GM19328 (cell line): ENCODE results near the gene POLR1D.
"Not testable (repeated sequence)": the region's sequence is repeated elsewhere in the genome, so short reads cannot be mapped to it uniquely, and the experiment has no call there.

ENCODE experiments used
- ATAC-seq: cut with Tn5 transposase; IDR thresholded peaks from one replicate; pipeline ENCODE4 v1.9.1; 2021; ENCODE audit warnings: mild to moderate bottlenecking, moderate library complexity; ENCODE audit not compliant: unreplicated experiment

Gene POLR1D

GRCh38 chr13:27613628-27614027, 8.1 kb upstream of the POLR1D start:
- no peak for ATAC-seq

DNA sequence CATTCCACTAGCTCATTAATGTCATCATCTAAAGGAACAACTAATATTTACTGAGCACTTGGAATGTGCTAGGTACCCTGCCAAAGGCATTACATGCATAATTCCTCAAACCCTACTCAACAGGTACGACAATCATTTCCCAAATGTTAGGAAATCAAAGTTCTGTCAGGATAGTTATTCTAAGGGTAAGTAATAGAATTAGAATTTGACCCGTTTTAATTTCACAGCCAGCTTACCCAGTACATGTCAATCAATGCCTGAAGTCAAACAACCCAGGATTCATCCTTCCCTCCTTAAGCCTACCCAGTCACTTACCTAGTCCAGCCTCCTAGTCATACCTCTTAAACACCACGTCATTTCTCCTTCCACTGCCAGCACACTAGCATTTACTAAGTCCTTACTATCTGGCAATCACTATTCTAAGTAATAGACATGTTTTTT, 3.8 kb upstream of the POLR1D start:
- no peak for ATAC-seq

DNA sequence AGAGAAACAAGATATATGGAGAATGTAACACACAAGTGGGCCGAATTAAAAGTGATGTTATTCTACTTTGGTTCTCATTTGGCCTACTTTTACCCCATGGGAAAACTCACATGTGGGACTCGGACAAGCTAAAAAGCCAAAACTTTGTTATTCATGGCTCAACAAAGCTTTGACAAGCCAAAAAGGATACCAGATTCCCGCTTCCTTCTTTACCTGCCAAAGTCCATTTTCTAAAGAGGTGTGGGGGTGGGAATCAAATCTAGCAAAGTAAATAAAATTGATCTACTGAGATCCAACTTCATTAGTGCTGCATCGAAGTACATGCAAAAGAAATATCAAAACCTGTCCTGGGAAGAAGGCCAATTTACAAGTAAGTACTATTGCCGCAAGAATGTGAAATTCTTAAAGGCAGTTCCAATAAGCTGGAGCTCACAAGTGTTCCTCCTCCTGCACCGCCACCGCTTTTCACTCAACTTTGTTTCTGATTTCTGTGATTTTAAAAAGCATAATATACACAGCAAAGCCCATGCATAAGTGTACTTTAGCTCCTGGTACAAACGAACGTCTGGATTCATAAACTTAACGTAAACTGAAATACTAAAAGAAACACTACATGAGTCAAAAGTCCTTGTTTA, 2.5 kb upstream of the POLR1D start:
- no peak for ATAC-seq

- peak; percentile 26 for ATAC-seq
These were observed 1.8 kb upstream of the POLR1D start for GRCh38 chr13:27619728-27620376.

DNA sequence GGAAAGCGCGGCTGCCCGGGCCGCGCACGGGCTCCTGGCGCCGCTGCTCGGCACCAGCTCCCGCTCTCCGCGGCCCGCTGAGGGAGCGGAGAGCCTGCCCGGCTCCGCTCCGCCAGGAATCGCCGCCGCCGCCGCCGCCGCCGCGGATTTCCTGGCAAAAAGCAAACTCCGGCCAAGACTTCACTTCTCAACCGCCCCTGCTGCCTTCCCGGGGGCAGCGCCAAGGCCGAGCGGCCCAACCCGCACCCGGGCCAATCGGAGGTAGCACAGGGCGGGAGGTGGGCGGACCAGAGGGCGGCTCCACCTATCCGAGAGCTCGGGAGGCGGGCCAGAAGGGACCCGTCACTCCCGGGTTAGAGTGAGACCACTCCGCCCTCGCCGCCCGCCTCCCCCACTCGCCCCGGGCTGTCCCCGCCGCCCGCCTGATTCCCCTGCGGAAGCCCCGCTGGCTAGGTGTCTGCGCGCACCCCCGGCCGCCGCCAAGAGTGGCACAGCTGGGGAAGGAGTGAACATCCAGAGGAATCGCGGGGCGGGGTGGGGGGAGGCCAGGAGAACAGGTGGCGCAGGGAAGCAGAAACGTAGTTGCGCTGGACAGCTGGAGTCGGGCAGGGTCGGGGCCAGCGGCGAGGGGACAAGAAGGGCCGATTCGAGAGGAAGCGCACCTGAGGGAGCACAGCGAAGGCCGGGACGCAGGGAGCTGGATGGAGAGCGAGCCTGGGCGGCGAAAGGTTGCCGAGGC, 1.1 kb upstream of the POLR1D start, which contains the start of gene LNX2:
LNX2 (minus strand) TSS at position 153 of the 739 bp plus-strand sequence. CDS start 38,826 bp downstream, outside the sequence.
- peak; percentile 80 for ATAC-seq

DNA sequence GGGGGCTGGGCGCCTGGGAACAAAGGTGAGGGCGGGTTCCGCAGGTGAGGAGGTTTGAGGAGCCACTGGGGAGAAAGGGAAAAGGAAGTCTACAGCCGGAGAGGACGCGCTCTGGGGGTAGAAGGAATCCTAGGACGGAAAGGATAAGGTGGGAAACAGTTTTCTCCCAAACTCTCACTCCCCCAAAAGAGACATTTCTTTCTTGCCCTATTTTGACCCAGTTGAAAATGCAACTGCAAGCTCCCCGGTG, 651 bp upstream of the POLR1D start:
- no peak for ATAC-seq

GRCh38 chr13:27622102-27622820, 569 bp downstream of the POLR1D start:
- no peak for ATAC-seq

GRCh38 chr13:27622881-27623280, 1.2 kb downstream of the POLR1D start:
- ATAC-seq = no peak

DNA sequence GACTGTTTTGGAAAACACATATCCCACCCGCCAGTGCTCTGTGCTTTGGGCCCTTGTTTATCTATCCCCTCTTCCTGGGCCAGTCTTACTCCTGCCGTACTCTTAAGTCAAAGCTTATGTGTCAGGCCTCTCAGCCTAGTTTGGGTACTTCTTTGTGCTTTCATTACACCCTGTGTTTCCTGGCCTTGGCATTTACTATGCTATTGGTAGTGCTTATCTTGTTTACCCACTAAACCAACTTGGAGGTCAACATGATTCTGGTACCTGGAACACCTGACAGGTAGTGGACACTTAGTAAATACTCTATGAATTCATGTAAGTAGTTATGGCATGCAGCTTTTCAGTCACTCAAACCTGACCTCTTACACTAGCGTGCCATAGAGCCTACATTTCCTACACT, 2.4 kb downstream of the POLR1D start:
- no peak for ATAC-seq

DNA sequence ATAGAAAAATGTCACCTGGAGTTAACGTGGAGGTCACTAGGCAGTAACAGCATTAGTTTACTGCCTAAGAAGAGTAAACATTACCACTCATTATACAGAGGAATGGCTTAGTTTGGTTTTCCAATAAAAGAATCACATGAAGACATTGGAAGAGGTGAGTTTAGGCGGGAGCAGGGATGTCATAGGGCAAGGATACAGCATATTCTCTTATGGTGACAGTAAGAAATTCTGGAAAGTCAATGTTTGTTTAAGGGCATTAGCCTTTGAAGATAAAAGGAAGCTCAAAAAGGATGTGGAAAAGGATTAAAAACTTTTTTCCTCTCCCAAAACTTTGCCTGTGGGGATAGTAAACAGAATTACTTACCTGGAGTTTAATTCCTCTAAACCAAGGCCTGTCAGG, 4.1 kb downstream of the POLR1D start:
- no peak for ATAC-seq

DNA sequence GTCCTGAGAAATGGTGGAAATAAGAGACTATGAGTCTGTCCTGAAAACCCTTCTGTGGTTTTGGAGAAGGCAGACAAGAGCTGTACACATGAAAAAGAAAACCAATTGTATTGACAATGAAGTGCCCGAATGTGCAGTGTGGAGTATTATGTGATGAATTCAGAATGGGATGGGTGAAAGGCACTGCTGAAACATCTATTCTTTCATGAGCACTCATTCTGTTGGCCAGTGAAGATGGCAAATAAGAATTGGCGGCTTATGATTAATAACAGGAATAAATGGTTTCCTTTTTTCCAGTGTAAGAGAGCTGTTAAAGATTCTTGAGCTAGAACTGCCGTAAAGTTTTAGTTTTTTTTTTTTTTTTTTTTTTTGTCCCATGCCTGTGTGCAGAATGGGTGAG, 5.7 kb downstream of the POLR1D start:
- no peak for ATAC-seq

DNA sequence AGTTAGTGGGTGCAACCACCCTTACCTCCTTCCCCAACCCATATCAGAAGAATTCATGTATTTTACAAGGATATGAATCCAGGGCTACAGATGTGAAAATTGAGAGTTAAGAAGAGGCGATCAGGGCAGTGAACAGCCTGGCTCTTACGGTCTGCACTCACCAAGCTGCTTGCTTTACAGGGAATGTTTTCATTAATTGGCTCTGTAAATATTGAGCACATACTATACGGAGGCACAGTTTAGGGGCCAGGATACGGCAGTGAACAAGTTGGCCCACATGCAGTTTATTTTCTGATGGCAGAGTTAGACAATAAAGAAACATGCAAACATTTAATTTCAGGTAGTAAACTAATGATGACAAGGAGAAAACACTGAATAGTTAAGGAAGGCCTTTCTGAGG, 6.4 kb downstream of the POLR1D start:
- ATAC-seq = no peak

GRCh38 chr13:27628766-27629165, 7.1 kb downstream of the POLR1D start:
- not testable (repeated sequence) for ATAC-seq

- no peak for ATAC-seq
These were observed 9.5 kb downstream of the POLR1D start for GRCh38 chr13:27631156-27631555.

DNA sequence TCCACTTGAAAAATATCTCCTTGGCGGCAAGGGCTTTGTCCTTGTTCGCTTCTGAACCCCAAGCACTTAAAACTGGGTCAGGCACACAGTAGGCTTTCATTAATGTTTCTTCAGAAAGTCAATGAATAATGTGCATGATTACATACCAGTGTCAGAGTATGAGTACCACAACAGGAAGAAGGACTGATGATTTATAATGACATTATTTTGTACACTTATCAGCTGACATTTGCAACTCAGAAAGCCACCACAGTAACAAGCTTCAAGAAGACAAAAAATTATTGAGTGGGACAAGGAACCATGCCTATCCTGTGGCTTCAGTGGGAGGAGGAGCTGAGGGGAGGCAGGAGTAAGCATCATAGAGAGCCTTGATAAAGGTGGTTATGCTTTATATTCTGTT, 10.0 kb downstream of the POLR1D start:
- no peak for ATAC-seq

DNA sequence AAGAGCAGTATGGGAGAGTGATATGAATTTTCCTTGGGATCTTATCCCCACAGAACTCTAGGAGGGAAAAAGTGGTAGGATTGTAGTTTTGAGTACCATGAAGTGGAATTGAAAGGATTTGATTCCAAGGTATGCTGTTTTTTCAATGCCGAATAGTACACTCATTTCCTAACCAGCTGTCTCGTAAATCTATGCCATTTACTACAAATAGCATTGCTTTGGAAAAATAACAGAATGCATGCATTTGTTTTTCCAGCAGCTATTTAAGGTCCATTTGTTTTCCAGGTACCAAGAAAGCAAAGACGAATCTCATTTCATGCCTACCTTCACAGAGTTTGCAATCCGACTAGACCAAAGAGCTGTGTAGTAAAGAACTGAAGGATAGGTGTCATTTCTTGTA, 10.5 kb downstream of the POLR1D start:
- ATAC-seq = no peak

GRCh38 chr13:27632648-27633047, 11.0 kb downstream of the POLR1D start:
- no peak for ATAC-seq

DNA sequence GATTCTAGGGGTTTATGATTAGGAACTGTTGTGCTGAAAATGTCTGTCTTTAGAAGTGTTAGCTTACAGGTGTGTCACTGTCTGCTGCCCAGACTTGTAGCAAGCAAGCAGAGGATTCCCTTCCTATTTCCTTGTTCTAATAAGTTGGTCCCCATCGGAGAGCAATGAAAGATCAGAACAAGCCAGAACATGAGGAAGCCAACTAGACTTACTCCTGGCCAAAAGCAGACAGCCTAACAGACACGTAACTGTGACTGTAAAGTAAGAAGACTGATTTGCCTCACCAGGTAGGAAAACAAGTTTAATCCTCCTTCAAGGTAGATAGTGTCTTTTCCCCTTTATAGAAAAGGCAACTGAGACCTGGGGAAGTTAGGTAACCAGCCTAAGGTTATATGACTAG, 12.5 kb downstream of the POLR1D start:
- ATAC-seq = no peak

- ATAC-seq = no peak
These were observed 13.1 kb downstream of the POLR1D start for GRCh38 chr13:27634791-27635190.

DNA sequence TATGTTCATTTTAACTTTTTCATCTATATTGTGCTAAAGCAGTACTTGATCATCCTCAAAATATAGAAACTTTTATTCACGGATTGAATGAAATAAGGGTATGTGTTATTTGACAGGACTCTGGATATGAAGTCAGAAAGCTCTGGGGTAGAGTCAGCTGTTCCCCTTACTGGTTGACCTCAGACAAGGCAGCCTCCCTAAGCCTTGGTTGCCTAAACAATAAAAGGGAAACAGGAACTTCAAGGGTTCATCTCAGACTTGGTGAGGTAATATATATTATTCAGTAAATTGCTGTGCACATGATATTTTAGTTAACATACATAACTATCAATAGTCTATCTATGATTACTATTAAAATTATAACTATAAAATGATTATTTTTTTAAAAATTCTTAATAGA, 13.6 kb downstream of the POLR1D start:
- ATAC-seq = no peak

DNA sequence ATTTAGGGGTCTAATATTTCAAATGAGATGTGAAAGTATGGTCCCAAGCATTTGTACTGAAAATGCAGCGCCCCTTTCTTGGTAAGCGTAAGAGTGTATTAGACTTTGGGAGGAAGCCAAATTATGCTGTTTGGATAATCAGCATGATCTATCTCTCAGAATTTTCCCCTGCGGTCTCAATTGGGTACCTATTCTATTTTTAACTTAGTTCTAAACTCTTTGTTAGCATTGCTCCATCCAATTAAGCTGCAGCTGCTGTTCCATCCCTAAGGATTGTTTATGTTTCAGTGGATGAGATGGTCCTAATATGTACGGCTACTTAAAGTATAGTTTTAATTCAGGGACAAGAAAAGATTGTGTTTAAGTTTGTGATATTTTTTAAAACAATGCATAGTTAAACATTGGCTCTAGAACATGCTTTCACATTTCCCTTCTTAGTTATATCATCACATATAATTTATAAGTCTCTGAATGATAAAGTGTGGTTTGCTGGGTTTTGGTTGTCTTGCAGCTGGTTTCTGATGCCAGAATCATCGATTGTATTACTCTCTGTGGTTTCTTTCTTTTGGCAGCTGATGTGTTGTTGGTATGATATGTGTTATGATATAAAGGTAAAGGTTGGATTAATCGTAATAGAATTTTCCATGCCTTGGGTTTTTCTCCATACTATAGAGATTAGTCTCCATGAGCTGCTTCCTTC, 15.0 kb downstream of the POLR1D start:
- no peak for ATAC-seq
